HepG2 (cell line): Measurements from ENCODE around the gene HSD11B2. TPM values are rescaled to one million over a fixed set of nuclear protein-coding genes. Genes with fewer than 3 reads are reported as not detected.
A peak's percentile ranks its signal among the peaks of the same experiment; 100 is the strongest.

ENCODE experiments used
- CAMTA2 ChIP-seq: sonication (generic); formaldehyde crosslinking; IDR thresholded peaks from 2 replicates; pipeline ENCODE4 v1.4.0; 2020; ENCODE audit warnings: mild to moderate bottlenecking, missing genetic modification reagents, borderline replicate concordance
- KLF11 ChIP-seq: IDR thresholded peaks from 2 replicates; pipeline ENCODE4 v1.6.1; 2016; ENCODE audit warnings: missing compliant biosample characterization
- KMT2A ChIP-seq: sonication (generic); formaldehyde crosslinking; IDR thresholded peaks from 2 replicates; pipeline ENCODE4 v1.4.0; 2020; ENCODE audit warnings: missing genetic modification reagents
- PCBP2 ChIP-seq: fragments of 200-400 bp; formaldehyde crosslinking; optimal IDR thresholded peaks from 2 replicates; pipeline ENCODE3; 2018; ENCODE audit warnings: low read length, low read depth; ENCODE audit not compliant: poor library complexity, severe bottlenecking
- POLR2AphosphoS2 ChIP-seq: IDR thresholded peaks from 2 replicates; pipeline ENCODE4 v1.6.1; 2011; ENCODE audit warnings: low read depth, low read length, improper control_type of control experiment
- RFX1 ChIP-seq: fragments of 450-650 bp; IDR thresholded peaks from 2 replicates; pipeline ENCODE4 v1.6.1; 2017
- SAFB2 ChIP-seq: sonication (generic); formaldehyde crosslinking; IDR thresholded peaks from 2 replicates; pipeline ENCODE4 v1.5.1; 2020; ENCODE audit warnings: missing genetic modification reagents, low read depth, mild to moderate bottlenecking, borderline replicate concordance
- SIN3B ChIP-seq: fragments of 150-350 bp; IDR thresholded peaks from 2 replicates; pipeline ENCODE4 v1.6.1; 2014; ENCODE audit warnings: low read length
- ZFP36 ChIP-seq: fragments of 150-350 bp; IDR thresholded peaks from 2 replicates; pipeline ENCODE4 v1.6.1; 2018; ENCODE audit warnings: borderline replicate concordance, low read length, low read depth; ENCODE audit not compliant: partially characterized antibody
- ZFP36L2 ChIP-seq: sonication (generic); formaldehyde crosslinking; IDR thresholded peaks from 2 replicates; pipeline ENCODE4 v1.4.0; 2020; ENCODE audit warnings: missing genetic modification reagents
- ZIK1 ChIP-seq: sonication (generic); formaldehyde crosslinking; IDR thresholded peaks from 2 replicates; pipeline ENCODE4 v1.5.0; 2020; ENCODE audit warnings: mild to moderate bottlenecking, low read depth, missing genetic modification reagents, borderline replicate concordance
- ZNF589 ChIP-seq: sonication (generic); formaldehyde crosslinking; conservative IDR thresholded peaks from 2 replicates; pipeline ENCODE4 v1.8.0; 2022; ENCODE audit warnings: mild to moderate bottlenecking, moderate library complexity, missing genetic modification reagents
- polyA plus RNA-seq, 8 experiments: library from polyadenylated mRNA; depleted of rRNA in 3 of 8; stranded (reverse) in 7 of 8; unstranded in 1 of 8; fragments of >200 nt; fragmentation: Illumina TruSeq in 4 of 8; extraction: Trizol in 4 of 8; gene quantifications; 2 replicates each; pipeline versions ENCODE4 v1.2.1 to v1.2.3, GENCODE V29; 2011 to 2016; ENCODE audit warnings: low read depth in 4 of 8, missing spikeins in 1 of 8, mixed read lengths in 1 of 8; ENCODE audit not compliant: insufficient read depth in 1 of 8
- total RNA-seq, 5 experiments: library from RNA; depleted of rRNA; stranded (reverse); fragments of >200 nt; fragmentation: Illumina TruSeq; extraction: Trizol; gene quantifications; 2 replicates each; pipeline ENCODE4 v1.2.3, GENCODE V29; 2016; ENCODE audit warnings: low read depth in 1 of 5
- TF ChIP-seq, protein P1 (sequence below): IDR thresholded peaks from 2 replicates; pipeline ENCODE4 v1.6.1; 2012; ENCODE audit warnings: low read depth, low read length, improper control_type of control experiment
- TF ChIP-seq, protein P2 (sequence below): IDR thresholded peaks from 2 replicates; pipeline ENCODE4 v1.6.1; 2016; ENCODE audit warnings: low read depth
- TF ChIP-seq, protein P3 (sequence below): sonication (generic); formaldehyde crosslinking; IDR thresholded peaks from 2 replicates; pipeline ENCODE4 v1.4.0; 2020; ENCODE audit warnings: missing genetic modification reagents
- TF ChIP-seq, protein P4 (sequence below): IDR thresholded peaks from 2 replicates; pipeline ENCODE4 v1.6.1; 2018; ENCODE audit warnings: missing genetic modification reagents
- TF ChIP-seq, protein P5 (sequence below): sonication (generic); formaldehyde crosslinking; IDR thresholded peaks from 2 replicates; pipeline ENCODE4 v1.8.1; 2023; ENCODE audit warnings: missing genetic modification reagents, inconsistent platforms, borderline replicate concordance

The HSD11B2 gene
- total and polyA plus RNA-seq, 2 of the 13 experiments (the other 11 are each of a cell fraction or from before 2014, with no cell fraction given) = 8.9 to 13.6 TPM

DNA sequence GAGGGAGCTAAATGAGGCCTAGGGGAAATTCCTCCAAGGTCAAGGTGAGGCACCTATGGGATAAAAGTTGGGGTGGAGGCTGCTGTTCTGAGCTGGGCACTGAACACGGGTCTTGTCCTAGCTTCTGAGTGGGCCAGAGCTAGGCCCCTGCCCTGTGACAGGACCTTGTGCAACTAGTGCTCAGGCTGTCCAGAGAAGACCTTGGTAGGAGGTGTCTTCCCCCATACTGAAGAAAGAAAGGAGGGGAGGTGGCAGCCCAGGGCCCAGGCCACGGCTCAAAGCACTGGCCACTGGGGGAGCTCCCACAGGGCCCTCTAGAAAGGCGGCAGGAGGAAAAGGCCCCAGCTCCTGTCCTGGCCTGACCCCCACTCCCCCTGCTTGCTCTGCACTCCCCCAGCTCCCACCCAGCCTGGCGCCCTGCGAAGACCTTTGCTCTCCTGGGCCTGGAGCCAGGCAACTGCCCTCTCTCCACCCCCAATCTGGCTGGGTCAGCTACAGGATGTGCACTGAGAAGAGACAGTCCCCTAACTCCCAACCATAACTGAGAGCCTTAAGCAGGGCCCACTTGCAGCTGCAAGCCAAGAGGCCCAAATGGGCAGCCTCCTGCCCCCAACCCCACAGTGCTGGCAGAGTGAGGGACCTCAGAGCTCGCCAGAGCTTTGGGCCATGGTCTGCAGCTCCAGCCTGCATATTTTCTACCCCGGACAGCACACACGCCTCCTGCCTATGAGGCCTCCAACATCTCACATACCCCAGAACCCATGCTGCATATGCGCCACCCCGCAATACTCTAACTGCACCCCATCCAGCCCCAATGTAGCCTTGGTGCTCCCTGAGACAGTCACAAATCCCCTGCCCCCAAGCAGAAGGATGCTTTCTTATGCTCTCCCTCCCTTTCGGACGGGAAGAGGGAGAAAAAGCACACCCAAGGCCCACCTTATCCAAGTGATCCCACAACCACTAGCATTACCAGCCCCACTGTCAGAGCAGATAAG is 15.3 kb downstream of the HSD11B2 start (continued):
- TF ChIP-seq, protein P1, sequence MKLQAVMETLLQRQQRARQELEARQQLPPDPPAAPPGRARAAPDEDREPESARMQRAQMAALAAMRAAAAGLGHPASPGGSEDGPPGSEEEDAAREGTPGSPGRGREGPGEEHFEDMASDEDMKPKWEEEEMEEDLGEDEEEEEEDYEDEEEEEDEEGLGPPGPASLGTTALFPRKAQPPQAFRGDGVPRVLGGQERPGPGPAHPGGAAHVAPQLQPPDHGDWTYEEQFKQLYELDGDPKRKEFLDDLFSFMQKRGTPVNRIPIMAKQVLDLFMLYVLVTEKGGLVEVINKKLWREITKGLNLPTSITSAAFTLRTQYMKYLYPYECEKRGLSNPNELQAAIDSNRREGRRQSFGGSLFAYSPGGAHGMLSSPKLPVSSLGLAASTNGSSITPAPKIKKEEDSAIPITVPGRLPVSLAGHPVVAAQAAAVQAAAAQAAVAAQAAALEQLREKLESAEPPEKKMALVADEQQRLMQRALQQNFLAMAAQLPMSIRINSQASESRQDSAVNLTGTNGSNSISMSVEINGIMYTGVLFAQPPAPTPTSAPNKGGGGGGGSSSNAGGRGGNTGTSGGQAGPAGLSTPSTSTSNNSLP = no peak
- no peak for TF ChIP-seq POLR2AphosphoS2
- TF ChIP-seq, protein P2, sequence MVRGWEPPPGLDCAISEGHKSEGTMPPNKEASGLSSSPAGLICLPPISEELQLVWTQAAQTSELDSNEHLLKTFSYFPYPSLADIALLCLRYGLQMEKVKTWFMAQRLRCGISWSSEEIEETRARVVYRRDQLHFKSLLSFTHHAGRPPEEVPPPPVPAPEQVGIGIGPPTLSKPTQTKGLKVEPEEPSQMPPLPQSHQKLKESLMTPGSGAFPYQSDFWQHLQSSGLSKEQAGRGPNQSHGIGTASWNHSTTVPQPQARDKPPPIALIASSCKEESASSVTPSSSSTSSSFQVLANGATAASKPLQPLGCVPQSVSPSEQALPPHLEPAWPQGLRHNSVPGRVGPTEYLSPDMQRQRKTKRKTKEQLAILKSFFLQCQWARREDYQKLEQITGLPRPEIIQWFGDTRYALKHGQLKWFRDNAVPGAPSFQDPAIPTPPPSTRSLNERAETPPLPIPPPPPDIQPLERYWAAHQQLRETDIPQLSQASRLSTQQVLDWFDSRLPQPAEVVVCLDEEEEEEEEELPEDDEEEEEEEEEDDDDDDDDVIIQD = 0 out of 2 replicates have a peak, but pooled peaks have one; percentile 12
- no peak for TF ChIP-seq KLF11
- TF ChIP-seq KMT2A (CRISPR knock-in tag) = no peak; the same call in 1 of the 2 replicates
- no peak for TF ChIP-seq PCBP2
- TF ChIP-seq ZFP36 = no peak
- TF ChIP-seq, protein P3, sequence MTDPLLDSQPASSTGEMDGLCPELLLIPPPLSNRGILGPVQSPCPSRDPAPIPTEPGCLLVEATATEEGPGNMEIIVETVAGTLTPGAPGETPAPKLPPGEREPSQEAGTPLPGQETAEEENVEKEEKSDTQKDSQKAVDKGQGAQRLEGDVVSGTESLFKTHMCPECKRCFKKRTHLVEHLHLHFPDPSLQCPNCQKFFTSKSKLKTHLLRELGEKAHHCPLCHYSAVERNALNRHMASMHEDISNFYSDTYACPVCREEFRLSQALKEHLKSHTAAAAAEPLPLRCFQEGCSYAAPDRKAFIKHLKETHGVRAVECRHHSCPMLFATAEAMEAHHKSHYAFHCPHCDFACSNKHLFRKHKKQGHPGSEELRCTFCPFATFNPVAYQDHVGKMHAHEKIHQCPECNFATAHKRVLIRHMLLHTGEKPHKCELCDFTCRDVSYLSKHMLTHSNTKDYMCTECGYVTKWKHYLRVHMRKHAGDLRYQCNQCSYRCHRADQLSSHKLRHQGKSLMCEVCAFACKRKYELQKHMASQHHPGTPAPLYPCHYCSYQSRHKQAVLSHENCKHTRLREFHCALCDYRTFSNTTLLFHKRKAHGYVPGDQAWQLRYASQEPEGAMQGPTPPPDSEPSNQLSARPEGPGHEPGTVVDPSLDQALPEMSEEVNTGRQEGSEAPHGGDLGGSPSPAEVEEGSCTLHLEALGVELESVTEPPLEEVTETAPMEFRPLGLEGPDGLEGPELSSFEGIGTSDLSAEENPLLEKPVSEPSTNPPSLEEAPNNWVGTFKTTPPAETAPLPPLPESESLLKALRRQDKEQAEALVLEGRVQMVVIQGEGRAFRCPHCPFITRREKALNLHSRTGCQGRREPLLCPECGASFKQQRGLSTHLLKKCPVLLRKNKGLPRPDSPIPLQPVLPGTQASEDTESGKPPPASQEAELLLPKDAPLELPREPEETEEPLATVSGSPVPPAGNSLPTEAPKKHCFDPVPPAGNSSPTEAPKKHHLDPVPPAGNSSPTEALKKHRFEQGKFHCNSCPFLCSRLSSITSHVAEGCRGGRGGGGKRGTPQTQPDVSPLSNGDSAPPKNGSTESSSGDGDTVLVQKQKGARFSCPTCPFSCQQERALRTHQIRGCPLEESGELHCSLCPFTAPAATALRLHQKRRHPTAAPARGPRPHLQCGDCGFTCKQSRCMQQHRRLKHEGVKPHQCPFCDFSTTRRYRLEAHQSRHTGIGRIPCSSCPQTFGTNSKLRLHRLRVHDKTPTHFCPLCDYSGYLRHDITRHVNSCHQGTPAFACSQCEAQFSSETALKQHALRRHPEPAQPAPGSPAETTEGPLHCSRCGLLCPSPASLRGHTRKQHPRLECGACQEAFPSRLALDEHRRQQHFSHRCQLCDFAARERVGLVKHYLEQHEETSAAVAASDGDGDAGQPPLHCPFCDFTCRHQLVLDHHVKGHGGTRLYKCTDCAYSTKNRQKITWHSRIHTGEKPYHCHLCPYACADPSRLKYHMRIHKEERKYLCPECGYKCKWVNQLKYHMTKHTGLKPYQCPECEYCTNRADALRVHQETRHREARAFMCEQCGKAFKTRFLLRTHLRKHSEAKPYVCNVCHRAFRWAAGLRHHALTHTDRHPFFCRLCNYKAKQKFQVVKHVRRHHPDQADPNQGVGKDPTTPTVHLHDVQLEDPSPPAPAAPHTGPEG (CRISPR knock-in tag) = no peak
- TF ChIP-seq ZFP36L2 (CRISPR knock-in tag) = no peak
- TF ChIP-seq ZIK1 (CRISPR knock-in tag) = 0 out of 2 replicates have a peak, but pooled peaks have one; percentile 43
- no peak for TF ChIP-seq SIN3B
- TF ChIP-seq ZNF589 (CRISPR knock-in tag) = no peak
- TF ChIP-seq, protein P4, sequence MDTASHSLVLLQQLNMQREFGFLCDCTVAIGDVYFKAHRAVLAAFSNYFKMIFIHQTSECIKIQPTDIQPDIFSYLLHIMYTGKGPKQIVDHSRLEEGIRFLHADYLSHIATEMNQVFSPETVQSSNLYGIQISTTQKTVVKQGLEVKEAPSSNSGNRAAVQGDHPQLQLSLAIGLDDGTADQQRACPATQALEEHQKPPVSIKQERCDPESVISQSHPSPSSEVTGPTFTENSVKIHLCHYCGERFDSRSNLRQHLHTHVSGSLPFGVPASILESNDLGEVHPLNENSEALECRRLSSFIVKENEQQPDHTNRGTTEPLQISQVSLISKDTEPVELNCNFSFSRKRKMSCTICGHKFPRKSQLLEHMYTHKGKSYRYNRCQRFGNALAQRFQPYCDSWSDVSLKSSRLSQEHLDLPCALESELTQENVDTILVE (CRISPR knock-in tag) = no peak
- no peak for TF ChIP-seq SAFB2 (CRISPR knock-in tag)
- TF ChIP-seq, protein P5, sequence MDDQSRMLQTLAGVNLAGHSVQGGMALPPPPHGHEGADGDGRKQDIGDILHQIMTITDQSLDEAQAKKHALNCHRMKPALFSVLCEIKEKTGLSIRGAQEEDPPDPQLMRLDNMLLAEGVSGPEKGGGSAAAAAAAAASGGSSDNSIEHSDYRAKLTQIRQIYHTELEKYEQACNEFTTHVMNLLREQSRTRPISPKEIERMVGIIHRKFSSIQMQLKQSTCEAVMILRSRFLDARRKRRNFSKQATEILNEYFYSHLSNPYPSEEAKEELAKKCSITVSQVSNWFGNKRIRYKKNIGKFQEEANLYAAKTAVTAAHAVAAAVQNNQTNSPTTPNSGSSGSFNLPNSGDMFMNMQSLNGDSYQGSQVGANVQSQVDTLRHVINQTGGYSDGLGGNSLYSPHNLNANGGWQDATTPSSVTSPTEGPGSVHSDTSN (CRISPR knock-in tag) = no peak
- TF ChIP-seq RFX1 = no peak
- TF ChIP-seq CAMTA2 = no peak; the same call in none of the 2 replicates
